Bronchial epithelial cell (primary cell): ENCODE results near the gene CGB1. TPM values are rescaled to one million over a fixed set of nuclear protein-coding genes. Genes with fewer than 3 reads are reported as not detected.
"Not testable (repeated sequence)": the region's sequence is repeated elsewhere in the genome, so short reads cannot be mapped to it uniquely, and the experiment has no call there.

Source experiments
- DNase-seq: peaks from one replicate; pipeline ENCODE4 v3.0.0-alpha.2; 2010; ENCODE audit warnings: low read depth
- FAIRE-seq: peaks from 2 replicates; lab custom pipeline; 2011; peaks lifted over from hg19 to GRCh38; lab: Jason Lieb, UNC
- H3K27me3 ChIP-seq: 2 replicates; pipeline ENCODE4 v1.5.1; 2011; ENCODE audit warnings: low read length; ENCODE audit not compliant: control insufficient read depth, insufficient read depth
- H3K36me3 ChIP-seq: 2 replicates; pipeline ENCODE4 v1.5.1; 2011; ENCODE audit warnings: low read length; ENCODE audit not compliant: control insufficient read depth, insufficient read depth
- H3K4me3 ChIP-seq: 2 replicates; pipeline ENCODE4 v1.5.1; 2011; ENCODE audit warnings: mild to moderate bottlenecking, low read depth, low read length, control low read depth
- CTCF ChIP-seq: IDR thresholded peaks from 2 replicates; pipeline ENCODE4 v1.5.1; 2011; ENCODE audit warnings: mild to moderate bottlenecking, moderate library complexity, low read length, control low read depth, inconsistent platforms; ENCODE audit not compliant: insufficient read depth, severe bottlenecking
- total RNA-seq: library from RNA; depleted of rRNA; stranded (reverse); fragments of >200 nt; gene quantifications from 2 replicates; pipeline ENCODE4 v1.2.1, GENCODE V29; 2014

CGB1 gene
- total RNA-seq, 1 donor from 2014 or later: not detected

GRCh38 chr19:49081273-49081672 is 44.6 kb upstream of the CGB1 start:
- Histone ChIP-seq H3K4me3 (no peak overlapping the region), H3K36me3 (no peaks in the 10 kb centered on the region), H3K27me3 (no peaks in the 10 kb centered on the region)
- FAIRE-seq: no peak
- TF ChIP-seq CTCF: no peak
- DNase-seq: no peak

GRCh38 chr19:49080392-49080791 is 43.7 kb upstream of the CGB1 start:
- no peak for TF ChIP-seq CTCF
- no peak overlapping the region for H3K4me3 ChIP-seq
- FAIRE-seq (no peak), DNase-seq (no peak)
- H3K36me3 ChIP-seq: no peaks in the 10 kb centered on the region
- no peaks in the 10 kb centered on the region for H3K27me3 ChIP-seq

GRCh38 chr19:49074869-49075268 is 38.2 kb upstream of the CGB1 start:
- not testable (repeated sequence) for FAIRE-seq, H3K4me3 ChIP-seq, DNase-seq, H3K36me3 ChIP-seq
- H3K27me3 ChIP-seq: peaks cover 11% of the 10 kb centered on the region
- peak; percentile 67 for TF ChIP-seq CTCF

GRCh38 chr19:49073514-49074378 is 37.1 kb upstream of the CGB1 start:
- Histone ChIP-seq H3K4me3 (no peak overlapping the region), H3K36me3 (no peaks in the 10 kb centered on the region), H3K27me3 (peaks cover 11% of the 10 kb centered on the region)
- DNase-seq (no peak), FAIRE-seq (no peak)
- peak; percentile 54 for TF ChIP-seq CTCF

- TF ChIP-seq CTCF: no peak
- Histone ChIP-seq H3K36me3 (no peaks in the 10 kb centered on the region), H3K27me3 (peaks cover 11% of the 10 kb centered on the region), H3K4me3 (no peak overlapping the region)
- no peak for DNase-seq
- FAIRE-seq: no peak
These were observed 35.3 kb upstream of the CGB1 start for GRCh38 chr19:49071860-49072547.
